GM10266 (cell line): ENCODE measurements around the gene IL17A.
A peak's percentile ranks its signal among the peaks of the same experiment; 100 is the strongest.

Source experiments
- DNase-seq: peaks from one replicate; pipeline ENCODE4 v3.0.0; 2012; ENCODE audit errors: extremely low spot score
- TF ChIP-seq, protein P1 (sequence below): IDR thresholded peaks from 2 replicates; pipeline ENCODE4 v1.5.1; 2012; ENCODE audit warnings: mild to moderate bottlenecking, low read depth; ENCODE audit not compliant: control insufficient read depth, insufficient read depth; ENCODE audit errors: missing control alignments

Gene IL17A

DNA sequence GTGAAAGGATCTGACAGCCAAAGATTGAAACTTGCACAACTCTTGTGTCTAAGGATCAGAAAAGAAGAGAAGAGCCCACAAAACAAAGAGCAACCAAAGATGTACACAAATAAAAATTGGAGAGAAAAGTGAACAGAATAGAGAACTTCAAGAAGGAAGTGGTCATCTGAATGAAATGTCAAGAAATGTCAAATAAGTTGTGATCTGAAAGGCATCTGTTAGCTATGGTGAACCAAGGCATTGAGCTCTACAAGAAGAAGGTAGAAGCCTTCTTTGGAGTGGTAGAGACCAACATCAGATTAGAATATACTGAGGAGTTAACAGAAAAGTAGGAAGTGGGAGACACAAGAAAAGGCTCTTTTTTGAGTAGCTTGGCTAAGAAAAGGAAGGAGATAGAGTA is 29.6 kb downstream of the IL17A start:
- TF ChIP-seq, protein P1, sequence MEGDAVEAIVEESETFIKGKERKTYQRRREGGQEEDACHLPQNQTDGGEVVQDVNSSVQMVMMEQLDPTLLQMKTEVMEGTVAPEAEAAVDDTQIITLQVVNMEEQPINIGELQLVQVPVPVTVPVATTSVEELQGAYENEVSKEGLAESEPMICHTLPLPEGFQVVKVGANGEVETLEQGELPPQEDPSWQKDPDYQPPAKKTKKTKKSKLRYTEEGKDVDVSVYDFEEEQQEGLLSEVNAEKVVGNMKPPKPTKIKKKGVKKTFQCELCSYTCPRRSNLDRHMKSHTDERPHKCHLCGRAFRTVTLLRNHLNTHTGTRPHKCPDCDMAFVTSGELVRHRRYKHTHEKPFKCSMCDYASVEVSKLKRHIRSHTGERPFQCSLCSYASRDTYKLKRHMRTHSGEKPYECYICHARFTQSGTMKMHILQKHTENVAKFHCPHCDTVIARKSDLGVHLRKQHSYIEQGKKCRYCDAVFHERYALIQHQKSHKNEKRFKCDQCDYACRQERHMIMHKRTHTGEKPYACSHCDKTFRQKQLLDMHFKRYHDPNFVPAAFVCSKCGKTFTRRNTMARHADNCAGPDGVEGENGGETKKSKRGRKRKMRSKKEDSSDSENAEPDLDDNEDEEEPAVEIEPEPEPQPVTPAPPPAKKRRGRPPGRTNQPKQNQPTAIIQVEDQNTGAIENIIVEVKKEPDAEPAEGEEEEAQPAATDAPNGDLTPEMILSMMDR, result no peak
- no peak for DNase-seq

DNA sequence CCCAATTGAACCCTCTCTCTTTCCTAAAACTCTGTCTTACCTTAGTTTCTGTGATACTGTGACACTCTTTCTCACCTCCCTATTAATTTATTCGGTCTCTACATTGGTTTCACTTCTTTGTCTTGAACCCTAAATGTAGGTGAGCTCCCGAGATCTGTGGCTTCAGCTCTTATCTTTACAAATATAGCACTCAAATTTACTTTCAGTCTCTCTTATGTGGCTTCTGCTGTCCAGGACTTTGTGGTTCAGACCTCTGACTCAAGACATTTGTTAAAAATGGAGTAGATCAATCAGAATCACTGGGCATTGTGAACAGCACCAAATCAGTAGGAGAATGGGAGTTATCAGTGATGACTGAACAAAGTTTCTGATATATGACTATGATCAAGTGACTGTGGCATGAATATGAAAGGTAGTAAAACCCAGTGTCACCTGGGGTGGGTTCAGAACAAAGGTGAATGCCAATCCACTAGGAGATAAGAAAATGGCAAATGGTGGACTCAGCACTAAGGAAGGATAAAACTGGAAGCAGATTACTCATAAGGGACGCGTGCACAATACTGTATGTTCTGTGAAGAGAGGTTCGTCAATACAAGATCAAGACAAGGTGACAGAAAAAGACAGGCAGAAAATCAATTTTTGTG is 30.9 kb downstream of the IL17A start:
- TF ChIP-seq, protein P1, result no peak
- no peak for DNase-seq

DNA sequence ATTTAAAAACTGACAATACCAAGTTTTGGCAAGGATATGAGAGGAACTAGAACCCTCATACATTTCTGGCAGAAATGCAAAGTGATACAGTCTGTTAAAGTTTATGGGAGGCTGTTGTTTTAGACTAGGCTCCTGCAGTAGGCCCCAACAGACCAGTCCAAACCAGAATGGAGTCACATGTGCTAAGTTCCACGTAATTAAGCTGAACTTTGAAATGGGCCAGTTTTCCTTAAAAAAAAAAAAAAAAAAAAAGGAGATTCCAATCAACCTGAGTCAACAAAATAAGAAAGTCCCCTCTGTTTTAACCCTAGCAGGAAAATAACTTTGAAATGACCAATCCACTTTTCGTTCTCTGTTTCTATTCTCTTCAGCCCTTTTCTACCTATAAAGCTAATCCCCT is 31.6 kb downstream of the IL17A start:
- no peak for DNase-seq
- TF ChIP-seq, protein P1, result no peak

DNA sequence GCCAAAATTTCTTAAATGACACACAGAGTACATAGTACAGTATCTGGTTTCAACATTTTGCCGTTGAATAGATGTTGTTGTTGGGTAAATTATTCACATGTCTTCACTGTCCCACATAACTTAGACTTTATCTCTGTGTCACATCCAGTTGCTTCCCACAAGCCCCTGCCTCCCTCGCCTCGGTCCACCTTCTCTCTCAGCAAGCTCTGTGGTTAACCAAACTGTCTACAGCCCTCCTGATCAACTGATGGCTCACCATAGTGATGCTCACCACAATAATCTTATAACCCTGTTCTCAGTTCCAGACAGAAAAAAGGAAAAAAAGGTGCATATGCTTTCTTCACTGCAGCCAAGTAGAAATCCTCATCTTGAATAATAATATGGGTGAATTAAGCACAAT is 35.1 kb downstream of the IL17A start:
- no peak for DNase-seq
- TF ChIP-seq, protein P1, result no peak

DNA sequence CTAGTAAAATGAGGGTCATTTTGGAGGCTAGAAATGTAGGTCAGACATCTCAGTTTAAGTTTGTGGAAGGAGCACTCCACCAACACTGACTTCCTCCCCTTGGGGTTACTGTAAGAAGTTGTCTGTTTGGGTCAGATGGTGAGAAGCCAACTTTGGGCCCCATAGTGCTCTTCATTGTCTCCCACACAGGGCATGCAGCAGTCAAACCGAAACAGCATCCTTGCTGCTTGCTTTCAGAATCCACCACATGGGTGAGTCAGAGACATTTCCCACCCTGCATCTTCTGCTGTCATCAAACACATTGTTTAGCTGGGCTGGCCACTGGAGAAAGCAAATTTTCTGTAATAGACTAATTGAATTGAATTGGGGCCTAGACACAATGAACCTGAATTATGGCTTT is 41.3 kb downstream of the IL17A start:
- peak; percentile 76 for DNase-seq

DNA sequence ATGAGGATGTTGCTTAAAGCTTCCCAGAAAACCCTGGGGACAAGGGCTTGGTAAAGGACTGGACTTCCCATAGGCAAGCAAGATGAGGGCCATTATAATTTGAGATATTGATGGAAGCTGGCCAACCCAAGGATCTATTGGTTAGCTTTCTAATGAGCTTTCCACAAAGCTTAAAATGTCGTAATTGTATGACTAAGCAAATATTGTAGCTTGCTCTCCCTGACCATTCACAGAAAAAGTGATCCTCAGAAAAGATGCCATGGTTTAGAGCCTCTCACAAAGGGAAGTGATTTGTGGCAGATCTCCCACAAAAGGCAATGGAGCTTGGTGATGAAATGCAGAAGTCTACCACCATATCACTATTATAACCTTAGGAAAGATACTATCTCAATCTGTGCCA is 44.5 kb downstream of the IL17A start:
- DNase-seq, result no peak
- TF ChIP-seq, protein P1, result no peak

More for the DNA sequence above, 41.3 kb downstream of the IL17A start:
- TF ChIP-seq, protein P1, result no peak

DNA sequence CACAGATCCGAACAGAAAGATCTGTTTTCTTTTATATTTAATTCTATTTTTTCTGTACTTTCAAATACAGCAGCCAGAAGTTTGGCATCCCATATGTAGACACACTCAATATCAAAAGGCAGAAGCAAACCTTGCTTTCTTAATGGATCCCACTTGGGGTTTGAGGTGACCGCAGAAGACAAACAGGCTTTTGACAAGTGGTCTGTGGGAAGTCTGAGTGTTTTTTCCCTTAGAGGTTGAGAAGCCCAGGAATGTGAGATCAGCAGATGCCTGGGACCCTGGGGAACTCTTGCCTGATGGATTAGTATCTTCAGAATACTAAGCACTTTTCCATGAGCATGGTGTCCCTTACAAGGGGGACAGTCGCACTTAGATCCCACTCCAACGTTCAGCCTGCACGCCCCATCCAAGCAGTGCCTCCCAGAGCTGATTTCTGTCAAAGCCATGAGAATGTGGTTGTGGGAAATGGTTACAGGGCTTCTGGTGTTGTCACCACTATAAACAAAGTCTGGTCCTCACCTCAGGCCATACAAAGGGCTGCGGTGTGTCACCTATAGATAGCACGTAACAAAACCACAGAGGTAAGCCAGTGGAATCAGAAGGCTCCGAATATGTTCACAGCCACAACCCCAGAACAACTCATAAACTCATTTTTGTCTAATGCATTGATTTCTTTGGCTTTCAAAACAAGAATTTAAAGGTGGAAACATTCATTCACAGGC is 45.4 kb downstream of the IL17A start:
- no peak for DNase-seq
- TF ChIP-seq, protein P1, result no peak
